GM18498 (cell line): ENCODE data around the gene COPS3.

Experiments
- ATAC-seq: cut with Tn5 transposase; IDR thresholded peaks from one replicate; pipeline ENCODE4 v1.9.1; 2021; ENCODE audit warnings: mild to moderate bottlenecking, moderate library complexity; ENCODE audit not compliant: unreplicated experiment

The COPS3 gene

DNA sequence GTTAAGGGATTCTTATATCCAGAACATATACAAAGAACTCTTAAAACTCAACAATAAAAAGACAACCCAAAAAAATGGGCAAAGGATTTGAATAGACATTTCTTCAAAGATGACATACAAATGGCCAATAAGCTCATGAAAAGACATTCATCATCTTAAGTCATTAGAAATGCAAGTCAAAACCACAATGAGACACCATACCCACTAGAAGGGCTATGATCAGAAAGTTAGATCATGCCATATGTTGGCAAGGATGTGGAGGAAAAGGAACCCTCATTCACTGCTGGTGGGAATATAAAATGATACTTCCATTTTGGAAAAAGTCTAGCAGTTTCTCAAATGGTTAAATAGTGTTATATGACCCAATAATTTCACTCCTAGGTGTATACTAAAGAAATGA, 84.3 kb downstream of the COPS3 start:
- no peak for ATAC-seq
